HEK293 (cell line): ENCODE measurements around the gene WDR72.

ENCODE experiments used
- CTCF ChIP-seq: fragments of 450-650 bp; formaldehyde crosslinking; IDR thresholded peaks from 2 replicates; pipeline ENCODE4 v1.5.1; 2016; ENCODE audit warnings: missing biosample characterization, missing genetic modification characterization
- TRIM28 ChIP-seq: IDR thresholded peaks from 2 replicates; pipeline ENCODE4 v1.6.1; 2011; ENCODE audit warnings: low read length, control low read depth, borderline replicate concordance
- YY1 ChIP-seq: fragments of 450-650 bp; formaldehyde crosslinking; IDR thresholded peaks from 2 replicates; pipeline ENCODE4 v1.5.1; 2018; ENCODE audit warnings: missing biosample characterization, missing genetic modification characterization
- ZFP3 ChIP-seq: fragments of 450-650 bp; formaldehyde crosslinking; IDR thresholded peaks from 2 replicates; pipeline ENCODE4 v1.5.1; 2016; ENCODE audit warnings: low read depth, missing biosample characterization, missing genetic modification characterization
- ZNF362 ChIP-seq: fragments of 450-650 bp; formaldehyde crosslinking; IDR thresholded peaks from 2 replicates; pipeline ENCODE4 v1.5.1; 2016; ENCODE audit warnings: missing biosample characterization, missing genetic modification characterization
- ZNF558 ChIP-seq: fragments of 450-650 bp; formaldehyde crosslinking; IDR thresholded peaks from 2 replicates; pipeline ENCODE4 v1.5.1; 2016; ENCODE audit warnings: missing biosample characterization, missing genetic modification characterization
- ZSCAN30 ChIP-seq: fragments of 450-650 bp; IDR thresholded peaks from 2 replicates; pipeline ENCODE4 v1.5.1; 2018; ENCODE audit warnings: missing biosample characterization, mild to moderate bottlenecking, missing genetic modification characterization, moderate library complexity

GRCh38 chr15:53512029-53512428, 247.4 kb downstream of the WDR72 start:
- TF ChIP-seq YY1 (tag by site-specific recombination): no peak
- TF ChIP-seq ZSCAN30 (tag by site-specific recombination): no peak
- no peak for TF ChIP-seq ZNF362 (tag by site-specific recombination)
- no peak for TF ChIP-seq CTCF (tag by site-specific recombination)
- TF ChIP-seq TRIM28: no peak
- no peak for TF ChIP-seq ZFP3
- TF ChIP-seq ZNF558 (tag by site-specific recombination): no peak
